Stomach (tissue), 9 donors: ENCODE data around the gene HOXD4. TPM values are rescaled to one million over a fixed set of nuclear protein-coding genes. Genes with fewer than 3 reads are reported as not detected.
A peak's percentile ranks its signal among the peaks of the same experiment; 100 is the strongest.

ENCODE experiments used
- DNase-seq, 2 donors: peaks; one replicate each; pipeline versions ENCODE4 v3.0.0 to v3.0.0-alpha.2; 2013 to 2019
- H3K27ac ChIP-seq, 5 donors: fragments of 200-600 bp in 4 of 5; sonication (generic) in 4 of 5; one replicate each; pipeline ENCODE4 v1.5.1; 2013 to 2019; ENCODE audit warnings: mild to moderate bottlenecking in 1 of 5, moderate library complexity in 1 of 5
- H3K27me3 ChIP-seq, 3 donors: fragments of 200-600 bp; sonication (generic); one replicate each; pipeline ENCODE4 v1.5.1; 2017 to 2019; ENCODE audit warnings: mixed run types in 1 of 3
- H3K36me3 ChIP-seq, 4 donors: fragments of 200-600 bp; sonication (generic); 1 replicate in 3 of 4; 2 replicates in 1 of 4; pipeline ENCODE4 v1.5.1; 2016 to 2019
- H3K4me1 ChIP-seq, 4 donors: fragments of 200-600 bp; sonication (generic); one replicate each; pipeline ENCODE4 v1.5.1; 2016 to 2019
- H3K4me3 ChIP-seq, 4 donors: fragments of 200-600 bp; sonication (generic) in 3 of 4; one replicate each; pipeline ENCODE4 v1.5.1; 2016 to 2019; ENCODE audit warnings: mild to moderate bottlenecking in 1 of 4
- H3K9me3 ChIP-seq, 4 donors: fragments of 200-600 bp; sonication (generic); one replicate each; pipeline ENCODE4 v1.5.1; 2016 to 2019
- EP300 ChIP-seq: sonication (generic); formaldehyde crosslinking; IDR thresholded peaks from one replicate; pipeline ENCODE4 v1.6.1; 2017; ENCODE audit warnings: antibody characterized with exemption
- POLR2A ChIP-seq, 4 donors: fragments of 450-650 bp; IDR thresholded peaks; one replicate each; pipeline ENCODE4 v1.6.1; 2016; ENCODE audit warnings: antibody characterized with exemption in 4 of 4, control low read depth in 2 of 4, mild to moderate bottlenecking in 1 of 4, moderate library complexity in 1 of 4
- POLR2AphosphoS5 ChIP-seq, 3 donors: sonication (generic); formaldehyde crosslinking; IDR thresholded peaks; one replicate each; pipeline ENCODE4 v1.6.1; 2016; ENCODE audit warnings: antibody characterized with exemption in 3 of 3
- WGBS, 5 donors: extraction: QIAGEN DNeasy Blood & Tissue Kit in 3 of 5; methylation state at CpG; one replicate each; pipeline versions ENCODE4 v1.1.5 to v1.1.7; 2013 to 2018; 5-methylcytosine and 5-hydroxymethylcytosine counted together
- intact Hi-C: fragments of 100-400 bp; cut with DNase I; formaldehyde crosslinking; loops from one replicate; pipeline ENCODE4 v1.15.1; 2023; ENCODE audit warnings: low total_unique reads
- polyA plus RNA-seq, 3 donors: library from polyadenylated mRNA; stranded (reverse); fragments of 200-250 nt; gene quantifications; one replicate each; pipeline ENCODE4 v1.2.3, GENCODE V29; 2013
- total RNA-seq, 5 donors: library from RNA; depleted of rRNA; stranded (reverse); fragments of >200 nt; gene quantifications; one replicate each; pipeline versions ENCODE4 v1.1.0 to v1.2.3, GENCODE V29; 2014 to 2016
- TF ChIP-seq, protein P1 (sequence below), 7 experiments: fragments of 450-650 bp in 4 of 7; fragments of 200-600 bp in 3 of 7; sonication (generic) in 3 of 7; IDR thresholded peaks; one replicate each; pipeline ENCODE4 v1.5.1; 2016 to 2019; ENCODE audit warnings: antibody characterized with exemption in 7 of 7, control low read depth in 2 of 7, mild to moderate bottlenecking in 1 of 7
- donor health status: healthy with polysubstance abuse.
- donor health status: Bipolar disorder and iron deficiency.
- donor health status: healthy.

The HOXD4 gene
- total and polyA plus RNA-seq, 8 donors, result 0.25 to 9.6 (median 1.6) TPM; not detected in 4

DNA sequence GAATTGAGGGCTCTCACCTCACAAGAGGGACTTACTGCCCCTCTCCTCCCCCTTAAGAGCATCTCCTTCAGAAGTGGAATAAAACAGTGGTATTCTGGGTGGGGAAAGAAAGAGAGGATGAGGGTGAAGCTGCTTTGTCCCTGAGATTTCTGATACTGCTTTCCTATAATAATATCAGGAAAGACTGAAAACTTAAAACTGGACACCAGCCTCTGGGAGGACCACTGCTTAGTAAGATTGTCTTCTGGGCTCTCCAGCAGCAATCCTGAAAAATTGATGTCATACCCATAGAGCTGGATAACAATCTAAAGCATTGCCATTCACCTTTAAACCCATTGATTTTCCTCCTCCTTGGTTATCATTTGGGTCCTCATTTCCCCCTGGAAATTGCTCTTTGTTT lies 4.7 kb upstream of the HOXD4 start:
- Histone ChIP-seq H3K4me3 (no peak overlapping the region), H3K27ac (no peak overlapping the region), H3K4me1 (peaks cover 0 to 11% (median 1%) of the 10 kb centered on the region in 4 donors), H3K9me3 (no peaks in the 10 kb centered on the region), H3K27me3 (peaks cover 14 to 99% (median 88%) of the 10 kb centered on the region in 3 donors), H3K36me3 (no peaks in the 10 kb centered on the region)
- TF ChIP-seq POLR2A (IDR thresholded peaks at IDR 0.05), result no peak
- TF ChIP-seq EP300, result no peak
- TF ChIP-seq, protein P1, sequence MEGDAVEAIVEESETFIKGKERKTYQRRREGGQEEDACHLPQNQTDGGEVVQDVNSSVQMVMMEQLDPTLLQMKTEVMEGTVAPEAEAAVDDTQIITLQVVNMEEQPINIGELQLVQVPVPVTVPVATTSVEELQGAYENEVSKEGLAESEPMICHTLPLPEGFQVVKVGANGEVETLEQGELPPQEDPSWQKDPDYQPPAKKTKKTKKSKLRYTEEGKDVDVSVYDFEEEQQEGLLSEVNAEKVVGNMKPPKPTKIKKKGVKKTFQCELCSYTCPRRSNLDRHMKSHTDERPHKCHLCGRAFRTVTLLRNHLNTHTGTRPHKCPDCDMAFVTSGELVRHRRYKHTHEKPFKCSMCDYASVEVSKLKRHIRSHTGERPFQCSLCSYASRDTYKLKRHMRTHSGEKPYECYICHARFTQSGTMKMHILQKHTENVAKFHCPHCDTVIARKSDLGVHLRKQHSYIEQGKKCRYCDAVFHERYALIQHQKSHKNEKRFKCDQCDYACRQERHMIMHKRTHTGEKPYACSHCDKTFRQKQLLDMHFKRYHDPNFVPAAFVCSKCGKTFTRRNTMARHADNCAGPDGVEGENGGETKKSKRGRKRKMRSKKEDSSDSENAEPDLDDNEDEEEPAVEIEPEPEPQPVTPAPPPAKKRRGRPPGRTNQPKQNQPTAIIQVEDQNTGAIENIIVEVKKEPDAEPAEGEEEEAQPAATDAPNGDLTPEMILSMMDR (IDR thresholded peaks at IDR 0.05), result no peak
- no peak for TF ChIP-seq POLR2AphosphoS5 (IDR thresholded peaks at IDR 0.05)
- intact Hi-C loops, result no loop called here
- no peak for DNase-seq

GRCh38 chr2:176147210-176147799 lies 4.0 kb upstream of the HOXD4 start:
- TF ChIP-seq POLR2A (IDR thresholded peaks at IDR 0.05) (no peak), POLR2AphosphoS5 (IDR thresholded peaks at IDR 0.05) (no peak), EP300 (no peak)
- TF ChIP-seq, protein P1 (IDR thresholded peaks at IDR 0.05), result no peak
- no peaks in the 10 kb centered on the region for H3K36me3 ChIP-seq
- peak in 1 of 2 donors; percentile 13 for DNase-seq
- WGBS, 5 donors, result 15 to 25% (median 23%) methylated on average over 31 to 32 of the region's 32 CpGs
- H3K9me3 ChIP-seq, result no peaks in the 10 kb centered on the region
- H3K27ac ChIP-seq, result no peak overlapping the region
- H3K4me3 ChIP-seq, result no peak overlapping the region
- peaks cover 20 to 99% (median 90%) of the 10 kb centered on the region in 3 donors for H3K27me3 ChIP-seq
- intact Hi-C loops, result no loop called here
- H3K4me1 ChIP-seq, result peaks cover 0 to 17% (median 5%) of the 10 kb centered on the region in 4 donors

DNA sequence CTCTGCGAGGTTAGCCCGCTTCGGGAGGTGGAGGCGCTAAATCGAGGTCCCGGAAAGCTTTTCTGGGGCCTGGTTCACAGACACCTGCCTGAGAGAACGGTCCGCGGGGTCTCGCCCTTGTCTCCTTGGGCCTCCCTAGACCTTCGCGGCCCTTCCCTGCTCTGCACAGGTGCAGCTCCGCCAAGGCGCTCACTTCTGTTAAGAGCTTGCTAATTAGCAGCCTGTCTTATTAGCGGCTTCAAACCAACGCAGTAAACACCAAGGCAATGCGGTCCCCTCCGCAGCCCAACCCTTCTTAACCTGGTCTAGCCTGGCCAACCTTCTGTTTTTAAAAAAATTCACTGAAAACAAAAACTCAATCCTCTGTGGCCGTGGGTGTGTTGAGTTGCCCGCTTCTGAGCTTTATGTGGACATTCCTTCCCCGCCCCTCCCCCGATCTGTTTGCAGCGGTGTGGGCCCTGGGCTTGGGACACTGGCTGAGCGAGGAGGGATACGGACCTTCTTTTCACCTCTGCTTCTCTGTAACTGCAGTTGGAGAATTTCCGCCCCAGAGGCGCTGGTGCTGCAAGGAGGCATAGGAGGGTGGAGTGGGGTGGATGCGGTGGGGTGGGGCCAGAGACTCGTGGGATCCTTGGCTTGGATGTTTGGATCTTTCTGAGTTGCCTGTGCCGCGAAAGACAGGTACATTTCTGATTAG lies 3.4 kb upstream of the HOXD4 start:
- TF ChIP-seq, protein P1 (IDR thresholded peaks at IDR 0.05), result no peak
- TF ChIP-seq POLR2A (IDR thresholded peaks at IDR 0.05) (no peak), EP300 (no peak), POLR2AphosphoS5 (IDR thresholded peaks at IDR 0.05) (no peak)
- Histone ChIP-seq H3K4me3 (no peak overlapping the region), H3K36me3 (no peaks in the 10 kb centered on the region), H3K4me1 (peaks cover 0 to 22% (median 9%) of the 10 kb centered on the region in 4 donors), H3K9me3 (no peaks in the 10 kb centered on the region), H3K27me3 (peaks cover 26 to 99% (median 90%) of the 10 kb centered on the region in 3 donors), H3K27ac (no peak overlapping the region)
- 11 to 22% (median 15%) methylated on average over 28 to 31 of the region's 31 CpGs for WGBS, 5 donors
- intact Hi-C loops, result no loop called here
- DNase-seq, result peak in 1 of 2 donors; percentile 22

- H3K4me1 ChIP-seq, result peaks cover 0 to 22% (median 9%) of the 10 kb centered on the region in 4 donors
- no peak overlapping the region for H3K4me3 ChIP-seq
- H3K36me3 ChIP-seq, result no peaks in the 10 kb centered on the region
- intact Hi-C loops, result no loop called here
- H3K27ac ChIP-seq, result no peak overlapping the region
- H3K9me3 ChIP-seq, result no peaks in the 10 kb centered on the region
- WGBS, 5 donors, result 15 to 35% (median 20%) methylated on average over 10 to 11 of the region's 11 CpGs
- DNase-seq, result peak in 1 of 2 donors; percentile 13
- TF ChIP-seq POLR2A (IDR thresholded peaks at IDR 0.05) (no peak), POLR2AphosphoS5 (IDR thresholded peaks at IDR 0.05) (no peak), EP300 (no peak)
- TF ChIP-seq, protein P1 (IDR thresholded peaks at IDR 0.05), result no peak
- peaks cover 27 to 99% (median 91%) of the 10 kb centered on the region in 3 donors for H3K27me3 ChIP-seq
These were observed 2.5 kb upstream of the HOXD4 start for GRCh38 chr2:176148751-176149421.
